NK-92 (cell line): ENCODE data around the gene TBC1D22A.

ENCODE experiments used
- DNase-seq: peaks from one replicate; lab custom pipeline; 2025; ENCODE audit not compliant: unreplicated experiment; lab: John Stamatoyannopoulos, UW

The TBC1D22A gene

GRCh38 chr22:47220752-47221151 lies 458.3 kb downstream of the TBC1D22A start:
- no peak for DNase-seq

- DNase-seq, result no peak
Measured at GRCh38 chr22:47221840-47222615, 459.6 kb downstream of the TBC1D22A start.
